ENCODE measurements around the gene APPBP2.

APPBP2 gene

GRCh38 chr17:60527701-60528100 is 1.7 kb upstream of the APPBP2 start:
- Histone ChIP-seq H3K4me3 (ENCODE audit: low read length) (no peak overlapping the region), H3K4me1 (ENCODE audit: control insufficient read depth, low read length) (peaks cover 20% of the 10 kb centered on the region), H3K9me2 (replicated peaks; ENCODE audit: control insufficient read depth, low read length) (no peaks in the 10 kb centered on the region), H3K36me3 (ENCODE audit: control insufficient read depth, low read length) (peaks cover 20% of the 10 kb centered on the region), H3K27me3 (ENCODE audit: control insufficient read depth, low read length) (no peaks in the 10 kb centered on the region), H3F3A (ENCODE audit: control insufficient read depth, insufficient read depth) (no peaks in the 10 kb centered on the region), H4K20me1 (ENCODE audit: control insufficient read depth, insufficient read depth, low read depth, low read length) (peaks cover 7% of the 10 kb centered on the region; the same call in 1 of the 2 replicates), H3K27ac (ENCODE audit: low read depth, low read length) (no peak overlapping the region), H3K4me2 (ENCODE audit: low read length) (no peak overlapping the region), H3K79me2 (ENCODE audit: control insufficient read depth, low read length) (peaks cover 51% of the 10 kb centered on the region), H3K9me3 (ENCODE audit: control insufficient read depth, insufficient read depth, low read length) (no peaks in the 10 kb centered on the region)
- TF ChIP-seq EZH2phosphoT487 (IDR thresholded peaks at IDR 0.05; ENCODE audit: borderline replicate concordance, low read length) (no peak), CTCF (IDR thresholded peaks at IDR 0.05; ENCODE audit: low read depth, low read length, poor library complexity, severe bottlenecking) (no peak)

- Histone ChIP-seq H3K9me2 (replicated peaks; ENCODE audit: control insufficient read depth, low read length) (no peaks in the 10 kb centered on the region), H3F3A (ENCODE audit: control insufficient read depth, insufficient read depth) (no peaks in the 10 kb centered on the region), H3K9me3 (ENCODE audit: control insufficient read depth, insufficient read depth, low read length) (no peaks in the 10 kb centered on the region), H3K27ac (ENCODE audit: low read depth, low read length) (0 out of 2 replicates have a peak overlapping the region, but pooled peaks have one; percentile 78), H3K27me3 (ENCODE audit: control insufficient read depth, low read length) (no peaks in the 10 kb centered on the region), H3K4me1 (ENCODE audit: control insufficient read depth, low read length) (peaks cover 20% of the 10 kb centered on the region), H3K4me2 (ENCODE audit: low read length) (peak overlapping the region; percentile 99), H4K20me1 (ENCODE audit: control insufficient read depth, insufficient read depth, low read depth, low read length) (peaks cover 7% of the 10 kb centered on the region; the same call in 1 of the 2 replicates), H3K79me2 (ENCODE audit: control insufficient read depth, low read length) (peaks cover 61% of the 10 kb centered on the region), H3K4me3 (ENCODE audit: low read length) (peak overlapping the region; percentile 96), H3K36me3 (ENCODE audit: control insufficient read depth, low read length) (peaks cover 22% of the 10 kb centered on the region)
- TF ChIP-seq EZH2phosphoT487 (IDR thresholded peaks at IDR 0.05; ENCODE audit: borderline replicate concordance, low read length) (no peak), CTCF (IDR thresholded peaks at IDR 0.05; ENCODE audit: low read depth, low read length, poor library complexity, severe bottlenecking) (no peak)
These were observed 684 bp upstream of the APPBP2 start for GRCh38 chr17:60526726-60527125.

DNA sequence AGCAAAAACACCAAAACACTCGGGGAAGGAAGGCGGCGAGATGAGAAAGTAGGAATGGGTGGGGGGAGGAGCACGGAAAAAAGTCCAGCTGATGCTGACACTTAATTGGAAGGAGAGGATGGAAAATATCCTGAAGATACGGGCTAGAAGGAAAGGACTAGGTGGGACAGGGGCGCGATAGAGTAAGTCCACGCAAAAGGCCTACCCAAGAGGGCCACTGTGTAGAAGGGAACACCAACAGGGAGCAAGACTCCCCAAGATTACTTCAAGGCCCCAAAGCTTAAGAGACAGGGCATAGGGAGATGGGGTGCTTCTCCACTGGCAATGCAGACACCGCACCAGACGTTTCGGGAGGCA is 736 bp downstream of the APPBP2 start:
- peaks cover 29% of the 10 kb centered on the region for H3K36me3 ChIP-seq (ENCODE audit: control insufficient read depth, low read length)
- no peaks in the 10 kb centered on the region for H3K27me3 ChIP-seq (ENCODE audit: control insufficient read depth, low read length)
- H3K27ac ChIP-seq (ENCODE audit: low read depth, low read length): peak overlapping the region; percentile 78
- H4K20me1 ChIP-seq (ENCODE audit: control insufficient read depth, insufficient read depth, low read depth, low read length): peaks cover 11% of the 10 kb centered on the region
- H3K9me2 ChIP-seq (replicated peaks; ENCODE audit: control insufficient read depth, low read length): no peaks in the 10 kb centered on the region
- H3K9me3 ChIP-seq (ENCODE audit: control insufficient read depth, insufficient read depth, low read length): no peaks in the 10 kb centered on the region
- H3K4me3 ChIP-seq (ENCODE audit: low read length): peak overlapping the region; percentile 96
- no peak for TF ChIP-seq EZH2phosphoT487 (IDR thresholded peaks at IDR 0.05; ENCODE audit: borderline replicate concordance, low read length)
- TF ChIP-seq CTCF (IDR thresholded peaks at IDR 0.05; ENCODE audit: low read depth, low read length, poor library complexity, severe bottlenecking): no peak
- peak overlapping the region; percentile 99 for H3K4me2 ChIP-seq (ENCODE audit: low read length)
- H3K4me1 ChIP-seq (ENCODE audit: control insufficient read depth, low read length): peaks cover 20% of the 10 kb centered on the region
- H3F3A ChIP-seq (ENCODE audit: control insufficient read depth, insufficient read depth): no peaks in the 10 kb centered on the region
- H3K79me2 ChIP-seq (ENCODE audit: control insufficient read depth, low read length): peaks cover 75% of the 10 kb centered on the region
